ENCODE results near the gene MYL7. TPM values are rescaled to one million over a fixed set of nuclear protein-coding genes. Genes with fewer than 3 reads are reported as not detected.

Gene MYL7
- total RNA-seq, 1 donor from 2014 or later = 1.6 TPM

GRCh38 chr7:44143646-44144250 is 2.6 kb upstream of the MYL7 start:
- Mint-ChIP-seq H3K27me3 (peaks cover 21% of the 10 kb centered on the region), H3K36me3 (no peaks in the 10 kb centered on the region), H3K27ac (no peak overlapping the region), H3K9me3 (no peaks in the 10 kb centered on the region), H3K4me1 (ENCODE audit: unreplicated experiment) (peaks cover 11% of the 10 kb centered on the region), H3K4me3 (peak overlapping the region; percentile 0)
- TF ChIP-seq CTCF (conservative IDR thresholded peaks at IDR 0.05) = no peak
- no peak for DNase-seq (ENCODE audit: extremely low spot score, unreplicated experiment)

GRCh38 chr7:44142028-44142427 is 896 bp upstream of the MYL7 start:
- no peak for DNase-seq (ENCODE audit: extremely low spot score, unreplicated experiment)
- no peak for TF ChIP-seq CTCF (conservative IDR thresholded peaks at IDR 0.05)
- no peak overlapping the region for H3K27ac Mint-ChIP-seq
- H3K4me3 Mint-ChIP-seq = no peak overlapping the region
- H3K27me3 Mint-ChIP-seq = peaks cover 16% of the 10 kb centered on the region
- H3K4me1 Mint-ChIP-seq (ENCODE audit: unreplicated experiment) = peaks cover 3% of the 10 kb centered on the region
- no peaks in the 10 kb centered on the region for H3K9me3 Mint-ChIP-seq
- H3K36me3 Mint-ChIP-seq = no peaks in the 10 kb centered on the region

GRCh38 chr7:44140341-44140740 is 791 bp downstream of the MYL7 start:
- Mint-ChIP-seq H3K27me3 (peaks cover 13% of the 10 kb centered on the region), H3K9me3 (no peaks in the 10 kb centered on the region), H3K27ac (no peak overlapping the region), H3K36me3 (no peaks in the 10 kb centered on the region), H3K4me3 (no peak overlapping the region), H3K4me1 (ENCODE audit: unreplicated experiment) (no peaks in the 10 kb centered on the region)
- DNase-seq (ENCODE audit: extremely low spot score, unreplicated experiment) = no peak
- TF ChIP-seq CTCF (conservative IDR thresholded peaks at IDR 0.05) = no peak

- Mint-ChIP-seq H3K4me3 (no peak overlapping the region), H3K9me3 (no peaks in the 10 kb centered on the region), H3K27me3 (peaks cover 9% of the 10 kb centered on the region), H3K27ac (no peak overlapping the region), H3K4me1 (ENCODE audit: unreplicated experiment) (no peaks in the 10 kb centered on the region), H3K36me3 (no peaks in the 10 kb centered on the region)
- no peak for TF ChIP-seq CTCF (conservative IDR thresholded peaks at IDR 0.05)
- no peak for DNase-seq (ENCODE audit: extremely low spot score, unreplicated experiment)
Observed at GRCh38 chr7:44139311-44140010, 1.7 kb downstream of the MYL7 start.

GRCh38 chr7:44138698-44139097 is 2.4 kb downstream of the MYL7 start:
- Mint-ChIP-seq H3K4me1 (ENCODE audit: unreplicated experiment) (no peaks in the 10 kb centered on the region), H3K27ac (no peak overlapping the region), H3K4me3 (no peak overlapping the region), H3K36me3 (no peaks in the 10 kb centered on the region), H3K9me3 (no peaks in the 10 kb centered on the region), H3K27me3 (peaks cover 5% of the 10 kb centered on the region)
- no peak for DNase-seq (ENCODE audit: extremely low spot score, unreplicated experiment)
- no peak for TF ChIP-seq CTCF (conservative IDR thresholded peaks at IDR 0.05)

All from type B pancreatic cell (in vitro differentiated cells).